ENCODE data around the gene BPIFB3. TPM values are rescaled to one million over a fixed set of nuclear protein-coding genes. Genes with fewer than 3 reads are reported as not detected.

BPIFB3 gene
- total and polyA plus RNA-seq, 9 of the 15 experiments (the other 6 are each of a cell fraction or from before 2014, with no cell fraction given) = not detected

DNA sequence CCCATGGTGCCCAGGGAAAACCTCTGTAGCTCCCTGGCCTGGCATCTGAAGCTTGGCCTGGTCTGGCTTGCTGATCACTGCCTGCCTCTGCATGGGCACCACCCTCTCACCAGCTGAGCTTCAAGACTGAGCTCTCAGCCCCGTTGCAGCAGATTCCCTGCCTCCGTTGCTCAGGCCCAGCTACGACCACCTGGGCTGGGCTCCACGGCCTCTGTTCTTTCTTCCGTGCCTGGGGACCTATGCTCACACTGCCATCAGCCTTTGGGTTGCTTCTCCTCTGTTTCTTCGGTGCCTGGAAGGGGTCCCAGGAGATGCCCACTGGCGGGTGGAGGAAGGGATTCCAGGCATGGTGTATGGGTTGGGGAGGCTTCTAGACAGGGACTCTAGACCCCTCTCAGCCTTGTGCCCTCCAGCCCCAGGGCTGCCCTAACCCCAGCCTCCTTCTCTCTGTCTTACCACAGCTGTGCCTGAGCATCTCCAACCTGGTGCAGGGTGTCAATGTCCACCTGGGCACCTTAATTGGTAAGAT lies 37.1 kb upstream of the BPIFB3 start (continued):
- TF ChIP-seq, protein P1, sequence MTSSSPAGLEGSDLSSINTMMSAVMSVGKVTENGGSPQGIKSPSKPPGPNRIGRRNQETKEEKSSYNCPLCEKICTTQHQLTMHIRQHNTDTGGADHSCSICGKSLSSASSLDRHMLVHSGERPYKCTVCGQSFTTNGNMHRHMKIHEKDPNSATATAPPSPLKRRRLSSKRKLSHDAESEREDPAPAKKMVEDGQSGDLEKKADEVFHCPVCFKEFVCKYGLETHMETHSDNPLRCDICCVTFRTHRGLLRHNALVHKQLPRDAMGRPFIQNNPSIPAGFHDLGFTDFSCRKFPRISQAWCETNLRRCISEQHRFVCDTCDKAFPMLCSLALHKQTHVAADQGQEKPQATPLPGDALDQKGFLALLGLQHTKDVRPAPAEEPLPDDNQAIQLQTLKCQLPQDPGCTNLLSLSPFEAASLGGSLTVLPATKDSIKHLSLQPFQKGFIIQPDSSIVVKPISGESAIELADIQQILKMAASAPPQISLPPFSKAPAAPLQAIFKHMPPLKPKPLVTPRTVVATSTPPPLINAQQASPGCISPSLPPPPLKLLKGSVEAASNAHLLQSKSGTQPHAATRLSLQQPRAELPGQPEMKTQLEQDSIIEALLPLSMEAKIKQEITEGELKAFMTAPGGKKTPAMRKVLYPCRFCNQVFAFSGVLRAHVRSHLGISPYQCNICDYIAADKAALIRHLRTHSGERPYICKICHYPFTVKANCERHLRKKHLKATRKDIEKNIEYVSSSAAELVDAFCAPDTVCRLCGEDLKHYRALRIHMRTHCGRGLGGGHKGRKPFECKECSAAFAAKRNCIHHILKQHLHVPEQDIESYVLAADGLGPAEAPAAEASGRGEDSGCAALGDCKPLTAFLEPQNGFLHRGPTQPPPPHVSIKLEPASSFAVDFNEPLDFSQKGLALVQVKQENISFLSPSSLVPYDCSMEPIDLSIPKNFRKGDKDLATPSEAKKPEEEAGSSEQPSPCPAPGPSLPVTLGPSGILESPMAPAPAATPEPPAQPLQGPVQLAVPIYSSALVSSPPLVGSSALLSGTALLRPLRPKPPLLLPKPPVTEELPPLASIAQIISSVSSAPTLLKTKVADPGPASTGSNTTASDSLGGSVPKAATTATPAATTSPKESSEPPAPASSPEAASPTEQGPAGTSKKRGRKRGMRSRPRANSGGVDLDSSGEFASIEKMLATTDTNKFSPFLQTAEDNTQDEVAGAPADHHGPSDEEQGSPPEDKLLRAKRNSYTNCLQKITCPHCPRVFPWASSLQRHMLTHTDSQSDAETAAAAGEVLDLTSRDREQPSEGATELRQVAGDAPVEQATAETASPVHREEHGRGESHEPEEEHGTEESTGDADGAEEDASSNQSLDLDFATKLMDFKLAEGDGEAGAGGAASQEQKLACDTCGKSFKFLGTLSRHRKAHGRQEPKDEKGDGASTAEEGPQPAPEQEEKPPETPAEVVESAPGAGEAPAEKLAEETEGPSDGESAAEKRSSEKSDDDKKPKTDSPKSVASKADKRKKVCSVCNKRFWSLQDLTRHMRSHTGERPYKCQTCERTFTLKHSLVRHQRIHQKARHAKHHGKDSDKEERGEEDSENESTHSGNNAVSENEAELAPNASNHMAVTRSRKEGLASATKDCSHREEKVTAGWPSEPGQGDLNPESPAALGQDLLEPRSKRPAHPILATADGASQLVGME (CRISPR knock-in tag; IDR thresholded peaks at IDR 0.05) = no peak
- TF ChIP-seq PHF8 (IDR thresholded peaks at IDR 0.05; ENCODE audit: borderline replicate concordance, low read length) (no peak), POLR3A (IDR thresholded peaks at IDR 0.05; ENCODE audit: borderline replicate concordance, extremely low read depth, insufficient read depth, insufficient read length) (no peak), ZNF311 (CRISPR knock-in tag; IDR thresholded peaks at IDR 0.05) (no peak)

DNA sequence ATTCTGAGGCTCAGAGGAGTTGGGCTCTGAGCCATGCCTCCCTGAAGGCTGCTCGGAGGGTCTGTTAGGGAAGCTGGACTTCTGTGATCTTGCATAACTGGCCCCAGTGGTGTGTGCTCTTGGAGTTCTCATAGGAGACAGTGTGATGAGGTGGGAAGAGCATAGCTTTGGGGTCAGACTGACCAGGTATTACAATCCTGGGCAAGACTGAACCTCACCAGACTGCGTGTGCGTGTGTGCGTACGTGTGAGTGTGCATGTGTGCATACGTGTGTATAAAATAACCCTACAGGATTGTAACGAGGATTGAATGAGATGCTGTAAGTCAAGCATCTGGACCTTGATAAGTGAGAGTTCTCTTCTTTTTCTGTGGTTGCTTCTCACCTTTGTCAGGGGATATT lies 36.2 kb upstream of the BPIFB3 start:
- ChIA-PET POLR2A (interaction anchor here (1.0 to 1.2 kb wide), 2 partner anchors 9 to 121 kb away, joined by 4 to 7 read pairs; no protein-coding TSS in a partner anchor), CTCF (ENCODE audit: low intra/inter-chr PET ratio) (no interaction called here)
- ATAC-seq (no peak), DNase-seq (ENCODE audit: extremely low read depth in 1 of 4, low spot score in 3 of 4) (no peak), FAIRE-seq (no peak)
- intact Hi-C loops (cut with micrococcal nuclease) (no loop called here), in situ Hi-C loops (cut with MboI) (no loop called here)
- no peaks in the 10 kb centered on the region for H3K36me3 ChIP-seq (ENCODE audit: control insufficient read depth, insufficient read depth, low read length)
- 0% methylated on average over 7 of the region's 7 CpGs for WGBS (ENCODE audit: insufficient coverage, low coverage, missing lambda C conversion rate)
- no peak overlapping the region for H3K27ac ChIP-seq (ENCODE audit: extremely low read depth, low read depth, low read length)
- no peak overlapping the region for H2AFZ ChIP-seq (ENCODE audit: low read depth, low read length)
- BruUV-seq (replicated peaks) = no TSS peak
- no peaks in the 10 kb centered on the region for H3K79me2 ChIP-seq (ENCODE audit: control insufficient read depth, insufficient read depth, low read length)
- no peaks in the 10 kb centered on the region; the same call in 1 of the 2 replicates for H4K20me1 ChIP-seq (replicated peaks; ENCODE audit: control insufficient read depth, insufficient read depth, low read length)
- no peak overlapping the region for H3K4me3 ChIP-seq
- no peak for TF ChIP-seq KAT8 (IDR thresholded peaks at IDR 0.05; ENCODE audit: low read depth)
- TF ChIP-seq, protein P2, sequence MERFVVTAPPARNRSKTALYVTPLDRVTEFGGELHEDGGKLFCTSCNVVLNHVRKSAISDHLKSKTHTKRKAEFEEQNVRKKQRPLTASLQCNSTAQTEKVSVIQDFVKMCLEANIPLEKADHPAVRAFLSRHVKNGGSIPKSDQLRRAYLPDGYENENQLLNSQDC (CRISPR knock-in tag; IDR thresholded peaks at IDR 0.05) = no peak
- no peak overlapping the region for H3K9ac ChIP-seq (ENCODE audit: insufficient read depth in 1 of 2, low read depth in 2 of 2, low read length in 2 of 2)
- no peaks in the 10 kb centered on the region for H3K9me3 ChIP-seq (replicated peaks; ENCODE audit: control insufficient read depth, insufficient read depth, low read depth, low read length)
- H3K4me1 ChIP-seq (replicated peaks in 1 of 2; ENCODE audit: control insufficient read depth in 2 of 2, insufficient read depth in 2 of 2, low read length in 2 of 2) = peaks cover 0 to 3% of the 10 kb centered on the region in 2 experiments; a peak in 1 of 5 replicates
- peaks cover 2% of the 10 kb centered on the region for H3K9me1 ChIP-seq (ENCODE audit: control insufficient read depth, insufficient read depth, low read length)
- peaks cover 5 to 47% of the 10 kb centered on the region in 2 experiments; a peak in 4 of 5 replicates for H3K27me3 ChIP-seq (ENCODE audit: control insufficient read depth in 2 of 2, insufficient read depth in 2 of 2, low read length in 2 of 2)
- no peak overlapping the region for H3K4me2 ChIP-seq (ENCODE audit: insufficient read depth, low read length)
